GM21825 (cell line): Measurements from ENCODE around the gene RBM38.

ENCODE experiments used
- ATAC-seq: cut with Tn5 transposase; IDR thresholded peaks from one replicate; pipeline ENCODE4 v1.9.1; 2021; ENCODE audit warnings: mild to moderate bottlenecking, moderate library complexity; ENCODE audit not compliant: unreplicated experiment

The RBM38 gene

GRCh38 chr20:57389695-57390603 is 1.2 kb upstream of the RBM38 start:
- ATAC-seq: no peak

DNA sequence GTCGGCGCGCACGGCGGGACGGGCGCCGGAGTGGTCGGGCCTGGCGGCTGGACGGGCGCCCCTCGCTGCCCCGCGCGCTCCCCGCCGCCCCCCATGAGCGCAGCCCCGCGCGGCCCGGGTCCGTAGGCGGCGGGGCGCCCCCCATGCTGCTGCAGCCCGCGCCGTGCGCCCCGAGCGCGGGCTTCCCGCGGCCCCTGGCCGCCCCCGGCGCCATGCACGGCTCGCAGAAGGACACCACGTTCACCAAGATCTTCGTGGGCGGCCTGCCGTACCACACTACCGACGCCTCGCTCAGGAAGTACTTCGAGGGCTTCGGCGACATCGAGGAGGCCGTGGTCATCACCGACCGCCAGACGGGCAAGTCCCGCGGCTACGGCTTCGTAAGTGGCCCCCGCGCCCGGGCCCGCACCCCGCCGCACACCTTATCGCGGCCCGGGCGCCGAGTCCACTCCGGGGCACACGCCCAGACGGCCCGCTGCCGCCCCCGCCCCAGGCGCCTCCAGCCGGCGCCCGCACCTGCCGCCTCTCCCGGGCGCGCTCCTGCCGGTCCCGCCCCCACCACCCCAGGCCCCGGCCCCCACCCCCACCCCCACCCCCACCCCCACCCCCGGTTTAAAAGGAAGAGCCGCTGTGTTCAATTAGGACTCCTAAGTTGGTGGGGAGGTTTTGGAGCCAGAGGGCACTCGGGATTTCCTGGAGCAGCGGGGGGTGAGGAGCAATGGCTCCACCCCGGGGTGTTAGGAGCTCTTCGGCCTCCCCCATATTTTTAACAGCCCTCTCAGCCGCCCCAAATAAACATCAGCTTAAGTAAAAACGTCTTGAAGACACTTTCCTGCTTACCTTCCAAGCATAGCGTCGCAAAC is 474 bp downstream of the RBM38 start:
- ATAC-seq: peak; percentile 5

DNA sequence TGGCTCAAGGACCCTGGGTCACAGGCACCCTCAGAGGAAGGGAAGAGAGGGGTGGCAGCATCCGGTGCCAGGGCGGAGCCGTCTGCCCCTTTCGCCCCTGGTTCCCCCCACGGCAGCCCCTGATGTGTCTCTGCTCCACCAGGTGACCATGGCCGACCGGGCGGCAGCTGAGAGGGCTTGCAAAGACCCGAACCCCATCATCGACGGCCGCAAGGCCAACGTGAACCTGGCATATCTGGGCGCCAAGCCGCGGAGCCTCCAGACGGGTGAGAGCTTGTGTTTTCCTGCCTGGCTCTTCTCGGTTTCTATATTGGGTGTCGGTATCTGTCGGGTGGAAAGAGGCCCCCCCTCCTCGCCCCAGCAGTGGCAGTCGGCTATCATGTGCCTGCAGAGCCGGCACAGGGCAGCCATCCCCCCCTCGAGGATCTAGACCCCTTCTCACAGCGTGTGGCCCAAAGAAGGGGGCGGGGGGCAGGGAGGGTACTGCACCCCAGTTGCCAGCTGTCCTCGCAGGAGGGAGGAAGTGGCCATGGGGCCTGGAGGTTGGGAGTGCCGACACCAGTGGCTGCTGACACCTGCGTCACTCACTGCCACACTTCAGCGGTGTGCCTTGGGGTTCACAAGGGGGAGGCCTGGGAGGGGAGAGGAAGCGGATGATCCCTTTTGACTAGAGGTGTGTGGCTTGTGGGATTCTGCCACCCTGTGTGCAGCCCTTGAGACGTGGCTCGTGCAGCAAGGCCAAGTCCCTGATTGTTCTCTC is 1.5 kb downstream of the RBM38 start:
- ATAC-seq: peak; percentile 20

- ATAC-seq: no peak
Measured at GRCh38 chr20:57393321-57394120, 2.3 kb downstream of the RBM38 start.

- no peak for ATAC-seq
Measured at GRCh38 chr20:57394121-57395082, 3.2 kb downstream of the RBM38 start.

DNA sequence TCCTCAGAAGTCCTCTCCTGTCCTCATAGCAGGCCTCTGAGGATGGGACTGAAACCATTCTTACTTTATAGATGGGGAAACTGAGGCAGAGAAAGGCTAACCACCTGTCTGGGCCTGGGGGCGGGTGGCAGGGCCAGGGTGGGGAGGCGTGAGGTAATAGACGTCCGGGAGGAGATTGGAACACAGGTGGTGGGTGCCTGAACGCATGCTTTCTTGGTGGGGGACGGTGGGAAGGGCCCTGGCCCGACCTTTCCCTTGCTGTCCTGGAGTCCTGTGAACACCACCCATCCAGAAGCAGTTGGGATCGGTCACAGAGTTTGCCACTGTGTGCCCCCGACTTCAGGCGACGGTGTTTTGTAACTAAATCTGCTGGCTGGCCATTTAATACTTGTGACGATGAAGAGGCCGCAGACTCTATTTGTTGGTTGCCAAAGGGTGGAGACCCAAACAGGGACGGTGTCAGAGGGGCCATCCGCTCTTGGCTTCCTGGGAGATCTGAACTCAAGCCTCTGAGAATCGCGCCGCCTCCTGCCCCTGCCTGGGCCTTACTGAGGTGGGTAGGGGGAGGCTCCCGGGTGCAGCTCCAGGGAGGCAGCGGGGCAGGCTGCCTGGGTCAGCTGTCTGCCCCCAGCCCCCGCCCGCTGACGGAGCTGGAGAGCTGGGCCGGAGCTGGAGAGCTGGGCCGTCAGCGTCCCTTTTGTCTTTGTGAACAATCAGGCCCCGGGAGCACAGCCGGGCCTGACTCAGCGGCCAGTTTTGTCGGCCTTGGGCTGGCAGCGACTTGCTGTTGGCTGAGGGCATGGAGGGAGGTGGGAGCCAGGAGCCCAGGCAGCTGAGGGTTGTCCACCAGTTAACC is 4.1 kb downstream of the RBM38 start:
- no peak for ATAC-seq

GRCh38 chr20:57396212-57396983 is 5.2 kb downstream of the RBM38 start:
- no peak for ATAC-seq

GRCh38 chr20:57396984-57397692 is 5.9 kb downstream of the RBM38 start:
- no peak for ATAC-seq

- peak; percentile 0 for ATAC-seq
Measured at GRCh38 chr20:57397693-57398108, 6.5 kb downstream of the RBM38 start.

GRCh38 chr20:57398231-57398821 is 7.1 kb downstream of the RBM38 start:
- peak; percentile 47 for ATAC-seq

- ATAC-seq: no peak
Measured at GRCh38 chr20:57398901-57399535, 7.8 kb downstream of the RBM38 start.

DNA sequence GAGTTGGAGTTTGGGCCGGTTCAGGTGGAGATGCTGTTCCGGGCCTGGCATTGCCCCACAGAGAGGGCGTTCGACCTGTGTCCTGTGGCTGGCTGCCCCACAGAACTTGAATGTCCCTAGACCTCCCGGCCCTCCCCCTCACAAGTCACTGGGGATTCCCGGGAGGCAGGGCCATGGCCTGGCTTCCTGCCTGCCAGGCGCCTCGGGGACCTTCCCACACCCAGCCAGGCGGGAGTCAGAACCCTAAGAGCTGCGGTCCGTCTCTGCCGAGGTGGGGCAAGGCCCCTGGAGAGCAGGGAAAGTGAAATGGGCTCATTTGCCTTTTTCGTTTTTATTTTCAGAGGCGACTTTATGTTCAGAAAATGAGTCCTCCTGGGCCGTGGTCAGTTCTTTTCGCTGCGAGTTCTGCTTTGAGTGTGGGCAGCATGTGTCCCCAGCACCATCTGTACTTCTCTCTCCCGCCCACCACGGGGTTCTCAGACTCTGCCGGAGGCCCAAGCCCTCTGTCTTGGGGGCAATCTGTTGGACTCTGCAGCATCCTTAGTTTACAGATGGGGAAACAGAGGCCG is 8.5 kb downstream of the RBM38 start:
- peak; percentile 40 for ATAC-seq

DNA sequence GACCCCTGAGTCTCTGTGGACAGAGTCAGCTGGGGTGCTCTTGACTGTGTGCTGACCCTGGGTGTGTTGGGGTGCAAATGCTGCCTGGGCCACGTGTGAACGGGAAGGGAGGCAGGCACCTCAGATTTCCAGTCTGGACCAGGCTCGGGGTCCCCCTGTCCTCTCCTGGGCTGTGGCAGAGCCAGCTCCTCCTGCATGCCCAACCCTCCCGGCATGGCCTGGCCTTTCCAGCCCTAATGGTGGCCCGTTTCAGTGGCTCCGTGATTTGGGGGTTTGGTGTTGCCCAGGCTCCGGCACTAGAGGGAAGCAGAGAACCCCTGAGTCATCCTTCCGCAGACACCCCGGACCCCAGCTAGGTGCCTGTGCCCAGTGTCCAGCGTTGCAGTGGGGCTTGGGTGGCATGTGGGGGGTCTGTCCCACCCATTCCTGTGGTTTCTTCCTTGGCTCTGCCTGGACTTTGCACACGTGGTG is 9.1 kb downstream of the RBM38 start:
- no peak for ATAC-seq

DNA sequence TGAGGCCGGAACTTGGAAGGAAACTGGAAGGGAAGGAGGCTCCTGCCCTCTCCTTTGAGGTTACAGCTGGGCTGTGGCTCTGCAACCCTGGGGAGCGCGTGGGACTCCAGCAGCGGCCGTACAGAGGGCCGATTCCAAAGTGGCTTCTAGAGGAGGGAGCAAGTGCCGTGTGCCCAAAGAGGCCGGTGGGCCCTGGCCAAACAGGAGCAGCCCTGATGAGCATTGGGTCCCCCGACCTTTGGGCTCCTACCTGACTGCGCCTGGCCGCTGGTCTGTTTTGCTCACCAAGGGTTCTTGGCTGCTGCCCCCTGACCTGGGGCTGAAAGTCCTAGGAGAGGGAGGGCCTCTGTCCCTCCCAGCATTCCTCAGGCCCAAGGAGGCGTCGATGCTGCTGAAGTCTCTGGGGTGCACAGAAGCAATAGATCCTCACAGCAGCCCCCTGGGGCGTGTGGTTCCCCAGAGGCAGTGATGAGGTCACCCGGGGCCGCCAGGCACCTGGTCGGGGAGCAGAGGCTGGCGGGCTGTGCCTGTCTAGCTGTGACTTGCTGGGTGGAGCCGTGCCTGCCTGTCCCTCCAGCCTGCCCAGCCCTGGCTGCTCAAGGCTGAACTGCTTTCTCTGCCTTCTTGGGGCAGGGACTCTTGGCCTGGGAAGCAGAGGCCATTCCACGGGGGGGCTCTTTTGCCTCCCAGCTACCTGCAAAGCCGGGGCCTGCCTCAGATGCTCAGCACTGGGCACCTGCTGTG is 9.8 kb downstream of the RBM38 start:
- no peak for ATAC-seq

DNA sequence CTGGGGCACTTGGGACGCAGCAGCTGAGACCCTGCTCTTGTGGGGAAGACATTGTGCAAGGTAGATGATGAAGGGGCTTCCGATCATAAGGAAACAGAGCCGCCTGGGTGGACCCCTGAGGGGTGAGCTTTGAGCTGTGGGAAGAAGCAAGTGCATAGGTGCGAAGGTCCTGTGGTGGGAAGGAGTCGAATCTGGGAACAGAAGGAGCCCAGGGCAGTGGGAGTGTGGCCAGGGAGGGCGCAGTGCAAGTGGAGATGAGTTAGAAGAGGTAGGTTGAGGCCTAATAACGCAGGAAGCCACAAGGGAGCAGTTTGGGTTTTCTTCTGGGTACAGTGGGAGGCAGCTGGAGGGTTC is 10.3 kb downstream of the RBM38 start:
- no peak for ATAC-seq
